Kidney (tissue), 14 donors: ENCODE results near the gene FCN1. TPM values are rescaled to one million over a fixed set of nuclear protein-coding genes. Genes with fewer than 3 reads are reported as not detected.

Source experiments
- DNase-seq, 5 donors: peaks; one replicate each; pipeline ENCODE4 v3.0.0-alpha.2; 2013 to 2020
- FAIRE-seq: peaks from 2 replicates; lab custom pipeline; 2012; peaks lifted over from hg19 to GRCh38; lab: Jason Lieb, UNC
- H3K27ac ChIP-seq, 2 donors: one replicate each; pipeline ENCODE4 v1.7.0; 2013; ENCODE audit warnings: low read depth in 2 of 2, low read length in 2 of 2, inconsistent platforms in 1 of 2
- H3K27me3 ChIP-seq: one replicate; pipeline ENCODE4 v1.7.1; 2013; ENCODE audit warnings: low read length, inconsistent platforms; ENCODE audit not compliant: control insufficient read depth, insufficient read depth
- H3K36me3 ChIP-seq, 3 donors: one replicate each; pipeline versions ENCODE4 v1.7.0 to v1.7.1; 2013; ENCODE audit warnings: low read length in 3 of 3, control low read depth in 1 of 3, inconsistent platforms in 1 of 3; ENCODE audit not compliant: insufficient read depth in 3 of 3, control insufficient read depth in 2 of 3
- H3K4me1 ChIP-seq, 3 donors: one replicate each; pipeline versions ENCODE4 v1.7.0 to v1.7.1; 2013; ENCODE audit warnings: low read length in 3 of 3, inconsistent platforms in 1 of 3, low read depth in 1 of 3; ENCODE audit not compliant: control insufficient read depth in 2 of 3, insufficient read depth in 2 of 3
- H3K4me3 ChIP-seq, 3 donors: one replicate each; pipeline versions ENCODE4 v1.7.0 to v1.8.1; 2013; ENCODE audit warnings: low read length in 3 of 3, control low read depth in 1 of 3, inconsistent platforms in 1 of 3
- H3K9ac ChIP-seq, 3 donors: one replicate each; pipeline versions ENCODE4 v1.7.0 to v1.7.1; 2013; ENCODE audit warnings: low read length in 3 of 3, control low read depth in 1 of 3, inconsistent platforms in 1 of 3
- H3K9me3 ChIP-seq, 3 donors: one replicate each; pipeline versions ENCODE4 v1.7.0 to v1.7.1; 2013; ENCODE audit warnings: low read length in 3 of 3, control low read depth in 1 of 3, inconsistent platforms in 1 of 3; ENCODE audit not compliant: control insufficient read depth in 2 of 3, insufficient read depth in 1 of 3
- intact Hi-C: fragments of 100-400 bp; cut with DNase I; formaldehyde crosslinking; loops from one replicate; pipeline ENCODE4 v1.11.1; 2022
- polyA plus RNA-seq: library from polyadenylated mRNA; stranded (reverse); fragments of 350-450 nt; fragmentation: Illumina TruSeq; extraction: RNeasy Lipid Tissue Mini Kit (QIAGEN cat#74804); gene quantifications from one replicate; pipeline ENCODE4 v1.2.3, GENCODE V29; 2014; ENCODE audit warnings: low read depth, low replicate concordance; ENCODE audit not compliant: insufficient read depth
- total RNA-seq: library from RNA; stranded (reverse); fragmentation: NEBNext Ultra II Directional; extraction: Animal tissue kit (Norgen Biotek cat#: 25700); gene quantifications from one replicate; pipeline ENCODE4 v1.2.1, GENCODE V29; 2021
- TF ChIP-seq, protein P1 (sequence below): IDR thresholded peaks from 3 replicates; pipeline ENCODE4 v1.5.1; 2012; ENCODE audit warnings: mild to moderate bottlenecking, moderate library complexity, borderline replicate concordance; ENCODE audit not compliant: insufficient read depth; ENCODE audit errors: extremely low read depth
- donor health status: control.
- donor health status: control.
- donor health status: control.
- donor health status: control.
- donor health status: control.
- donor health status: DM: yes; HTN: yes; CAD: no.
- donor health status: Normal renal cell carcinoma (clear cell type).

Gene FCN1
- total and polyA plus RNA-seq, 2 donors from 2014 or later, result 3.2 to 13.0 TPM

DNA sequence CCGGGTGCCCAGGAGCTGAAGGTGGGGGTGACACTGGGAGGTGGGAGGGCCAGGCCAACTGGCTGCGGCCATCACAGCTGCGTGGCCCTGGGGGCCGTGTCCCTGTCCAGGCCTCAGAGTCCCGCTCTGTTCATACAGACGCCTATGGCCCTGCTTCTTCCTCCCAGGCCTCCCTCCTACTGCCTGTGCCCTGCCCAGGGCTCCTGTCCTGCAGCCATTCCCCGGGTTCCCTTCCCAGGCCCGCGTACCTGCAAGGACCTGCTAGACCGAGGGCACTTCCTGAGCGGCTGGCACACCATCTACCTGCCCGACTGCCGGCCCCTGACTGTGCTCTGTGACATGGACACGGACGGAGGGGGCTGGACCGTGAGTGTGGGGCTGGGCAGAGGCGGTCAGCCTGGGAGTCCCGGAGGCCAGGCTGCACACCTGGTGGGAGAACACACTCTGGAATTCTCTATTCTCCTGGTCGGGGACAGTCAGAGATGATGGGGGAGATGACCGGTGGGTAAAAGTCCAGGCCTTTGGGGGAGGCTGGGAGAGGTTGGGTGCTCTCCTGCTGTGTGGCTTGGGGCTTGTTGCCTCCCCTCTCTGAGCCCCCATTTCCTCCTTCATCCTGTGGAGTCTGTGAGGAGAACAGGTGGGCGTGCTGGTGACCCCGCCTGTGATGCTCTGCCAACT, 32.6 kb downstream of the FCN1 start:
- no peaks in the 10 kb centered on the region for H3K4me1 ChIP-seq
- DNase-seq (no peak), FAIRE-seq (no peak)
- no peaks in the 10 kb centered on the region for H3K36me3 ChIP-seq
- no peak overlapping the region for H3K9ac ChIP-seq
- H3K27me3 ChIP-seq, result no peaks in the 10 kb centered on the region
- no peak overlapping the region for H3K27ac ChIP-seq
- H3K4me3 ChIP-seq, result no peak overlapping the region
- TF ChIP-seq, protein P1, sequence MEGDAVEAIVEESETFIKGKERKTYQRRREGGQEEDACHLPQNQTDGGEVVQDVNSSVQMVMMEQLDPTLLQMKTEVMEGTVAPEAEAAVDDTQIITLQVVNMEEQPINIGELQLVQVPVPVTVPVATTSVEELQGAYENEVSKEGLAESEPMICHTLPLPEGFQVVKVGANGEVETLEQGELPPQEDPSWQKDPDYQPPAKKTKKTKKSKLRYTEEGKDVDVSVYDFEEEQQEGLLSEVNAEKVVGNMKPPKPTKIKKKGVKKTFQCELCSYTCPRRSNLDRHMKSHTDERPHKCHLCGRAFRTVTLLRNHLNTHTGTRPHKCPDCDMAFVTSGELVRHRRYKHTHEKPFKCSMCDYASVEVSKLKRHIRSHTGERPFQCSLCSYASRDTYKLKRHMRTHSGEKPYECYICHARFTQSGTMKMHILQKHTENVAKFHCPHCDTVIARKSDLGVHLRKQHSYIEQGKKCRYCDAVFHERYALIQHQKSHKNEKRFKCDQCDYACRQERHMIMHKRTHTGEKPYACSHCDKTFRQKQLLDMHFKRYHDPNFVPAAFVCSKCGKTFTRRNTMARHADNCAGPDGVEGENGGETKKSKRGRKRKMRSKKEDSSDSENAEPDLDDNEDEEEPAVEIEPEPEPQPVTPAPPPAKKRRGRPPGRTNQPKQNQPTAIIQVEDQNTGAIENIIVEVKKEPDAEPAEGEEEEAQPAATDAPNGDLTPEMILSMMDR, result no peak
- intact Hi-C loops, result no loop called here
- no peaks in the 10 kb centered on the region for H3K9me3 ChIP-seq

DNA sequence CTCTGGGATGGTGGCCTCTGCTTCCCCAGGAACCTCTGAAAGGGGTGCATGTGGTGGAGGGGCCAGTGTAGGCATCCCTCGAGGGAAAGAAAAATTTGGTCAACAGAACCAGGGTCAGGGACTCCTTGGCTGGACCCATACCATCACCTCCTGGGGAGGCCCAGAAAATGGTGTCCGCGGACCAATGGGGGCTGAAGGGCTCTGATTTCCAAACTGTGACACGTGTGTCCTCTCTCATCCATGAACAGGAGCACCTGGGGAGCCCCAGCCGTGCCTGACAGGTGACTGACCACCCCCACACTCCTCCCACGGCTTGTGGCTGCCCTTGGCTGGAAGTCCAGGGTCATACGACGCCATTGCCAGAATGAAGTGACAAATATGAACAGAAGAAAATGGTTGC, 33.2 kb downstream of the FCN1 start:
- no peaks in the 10 kb centered on the region for H3K36me3 ChIP-seq
- H3K27me3 ChIP-seq, result no peaks in the 10 kb centered on the region
- intact Hi-C loops, result no loop called here
- H3K9ac ChIP-seq, result no peak overlapping the region
- TF ChIP-seq, protein P1, result no peak
- no peaks in the 10 kb centered on the region for H3K4me1 ChIP-seq
- no peak overlapping the region for H3K4me3 ChIP-seq
- no peak overlapping the region for H3K27ac ChIP-seq
- DNase-seq (no peak), FAIRE-seq (no peak)
- no peaks in the 10 kb centered on the region for H3K9me3 ChIP-seq

DNA sequence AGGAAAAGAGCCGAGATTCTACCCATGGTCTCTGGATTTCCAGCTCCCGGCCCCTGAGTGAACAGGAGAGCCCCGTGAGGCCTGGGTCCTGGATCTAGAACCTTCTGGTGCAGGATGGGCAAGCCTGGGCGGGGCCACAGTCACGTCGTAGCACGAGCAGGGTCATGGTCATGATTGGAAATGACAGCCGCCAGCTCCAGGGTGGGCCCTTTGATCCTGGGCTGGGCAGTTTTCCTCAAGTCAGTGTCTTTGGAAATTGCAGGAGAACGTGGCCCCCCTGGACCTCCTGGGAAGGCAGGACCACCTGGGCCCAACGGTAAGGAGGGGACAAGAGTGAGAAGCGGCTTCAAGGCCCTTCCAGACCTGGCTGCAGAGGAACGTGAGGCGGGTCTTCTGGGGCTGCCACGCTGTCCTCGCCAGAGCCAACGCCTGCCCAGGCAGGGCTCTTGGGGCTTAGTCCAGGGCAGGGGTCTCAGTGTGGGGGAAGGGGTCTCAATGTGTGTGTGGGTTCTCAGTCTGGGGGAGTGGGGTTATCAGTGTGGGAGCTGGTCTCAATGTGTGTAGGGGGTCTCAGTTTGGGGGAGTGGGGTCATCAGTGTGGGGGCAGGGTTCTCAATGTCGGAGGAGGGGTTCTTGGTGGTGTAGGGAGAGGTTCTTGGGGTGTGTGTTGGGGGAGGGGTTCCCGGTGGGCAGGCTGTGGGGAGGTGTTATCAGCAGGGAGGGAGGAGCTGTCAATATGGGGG, 34.5 kb downstream of the FCN1 start:
- Histone ChIP-seq H3K9ac (no peak overlapping the region), H3K4me1 (no peaks in the 10 kb centered on the region), H3K27me3 (no peaks in the 10 kb centered on the region), H3K9me3 (no peaks in the 10 kb centered on the region), H3K36me3 (no peaks in the 10 kb centered on the region), H3K4me3 (no peak overlapping the region), H3K27ac (no peak overlapping the region)
- no peak for DNase-seq
- intact Hi-C loops, result no loop called here
- no peak for FAIRE-seq
- TF ChIP-seq, protein P1, result no peak
